HepG2 (cell line): ENCODE results near the gene CNTD1. TPM values are rescaled to one million over a fixed set of nuclear protein-coding genes. Genes with fewer than 3 reads are reported as not detected.
A peak's percentile ranks its signal among the peaks of the same experiment; 100 is the strongest.

Source experiments
- CREB1 ChIP-seq, 2 experiments: fragments of 450-650 bp in 1 of 2; IDR thresholded peaks; 2 replicates each; pipeline ENCODE4 v1.6.1; 2016 to 2017; ENCODE audit warnings: control low read depth in 1 of 2, mild to moderate bottlenecking in 1 of 2, missing compliant biosample characterization in 1 of 2, missing genetic modification characterization in 1 of 2
- CREM ChIP-seq, 2 experiments: sonication (generic) in 1 of 2; formaldehyde crosslinking in 1 of 2; IDR thresholded peaks; 2 replicates each; pipeline versions ENCODE4 v1.4.0 to v1.6.1; 2016 to 2020; ENCODE audit warnings: antibody characterized with exemption in 1 of 2, mild to moderate bottlenecking in 1 of 2, missing genetic modification reagents in 1 of 2
- ESRRA ChIP-seq: sonication (generic); formaldehyde crosslinking; IDR thresholded peaks from 2 replicates; pipeline ENCODE4 v1.5.1; 2020; ENCODE audit warnings: mild to moderate bottlenecking, low read depth, missing genetic modification reagents
- HNRNPLL ChIP-seq: fragments of 200-400 bp; formaldehyde crosslinking; IDR thresholded peaks from 2 replicates; pipeline ENCODE4 v1.6.1; 2017; ENCODE audit warnings: mild to moderate bottlenecking, low read depth, low read length; ENCODE audit not compliant: poor library complexity, severe bottlenecking
- RXRB ChIP-seq: IDR thresholded peaks from 2 replicates; pipeline ENCODE4 v1.6.1; 2016; ENCODE audit warnings: borderline replicate concordance, missing genetic modification reagents, missing compliant biosample characterization
- SP140L ChIP-seq: sonication (generic); formaldehyde crosslinking; IDR thresholded peaks from 2 replicates; pipeline ENCODE4 v1.4.0; 2020; ENCODE audit warnings: missing genetic modification reagents, borderline replicate concordance
- ZNF333 ChIP-seq: sonication (generic); formaldehyde crosslinking; IDR thresholded peaks from 2 replicates; pipeline ENCODE4 v1.4.0; 2020; ENCODE audit warnings: mild to moderate bottlenecking, missing genetic modification reagents, borderline replicate concordance
- ZNF367 ChIP-seq: sonication (generic); formaldehyde crosslinking; IDR thresholded peaks from 2 replicates; pipeline ENCODE4 v1.4.0; 2020; ENCODE audit warnings: missing genetic modification reagents, borderline replicate concordance
- ZNF724P ChIP-seq: sonication (generic); formaldehyde crosslinking; IDR thresholded peaks from 2 replicates; pipeline ENCODE4 v1.8.0; 2022; ENCODE audit warnings: missing genetic modification reagents, borderline replicate concordance
- ZNF816 ChIP-seq: sonication (generic); formaldehyde crosslinking; IDR thresholded peaks from 2 replicates; pipeline ENCODE4 v1.8.0; 2022; ENCODE audit warnings: missing genetic modification reagents, mild to moderate bottlenecking, borderline replicate concordance
- polyA plus RNA-seq, 8 experiments: library from polyadenylated mRNA; depleted of rRNA in 3 of 8; stranded (reverse) in 7 of 8; unstranded in 1 of 8; fragments of >200 nt; fragmentation: Illumina TruSeq in 4 of 8; extraction: Trizol in 4 of 8; gene quantifications; 2 replicates each; pipeline versions ENCODE4 v1.2.1 to v1.2.3, GENCODE V29; 2011 to 2016; ENCODE audit warnings: low read depth in 4 of 8, missing spikeins in 1 of 8, mixed read lengths in 1 of 8; ENCODE audit not compliant: insufficient read depth in 1 of 8
- total RNA-seq, 5 experiments: library from RNA; depleted of rRNA; stranded (reverse); fragments of >200 nt; fragmentation: Illumina TruSeq; extraction: Trizol; gene quantifications; 2 replicates each; pipeline ENCODE4 v1.2.3, GENCODE V29; 2016; ENCODE audit warnings: low read depth in 1 of 5
- TF ChIP-seq, protein P1 (sequence below): sonication (generic); formaldehyde crosslinking; IDR thresholded peaks from 2 replicates; pipeline ENCODE4 v1.4.0; 2020; ENCODE audit warnings: missing genetic modification reagents
- TF ChIP-seq, protein P2 (sequence below), 2 experiments: sonication (generic) in 1 of 2; formaldehyde crosslinking in 1 of 2; IDR thresholded peaks; 2 replicates each; pipeline versions ENCODE4 v1.4.0 to v1.6.1; 2016 to 2020; ENCODE audit warnings: borderline replicate concordance in 1 of 2, low read depth in 1 of 2, mild to moderate bottlenecking in 1 of 2, missing genetic modification reagents in 1 of 2
- TF ChIP-seq, protein P3 (sequence below): sonication (generic); formaldehyde crosslinking; IDR thresholded peaks from 2 replicates; pipeline ENCODE4 v1.4.0; 2020; ENCODE audit warnings: low read depth, missing genetic modification reagents
- TF ChIP-seq, protein P4 (sequence below): sonication (generic); formaldehyde crosslinking; IDR thresholded peaks from 2 replicates; pipeline ENCODE4 v1.4.0; 2020; ENCODE audit warnings: mild to moderate bottlenecking, low read depth, missing genetic modification reagents

Gene CNTD1
- total and polyA plus RNA-seq, 2 of the 13 experiments (the other 11 are each of a cell fraction or from before 2014, with no cell fraction given) = 0.11 to 0.15 TPM

DNA sequence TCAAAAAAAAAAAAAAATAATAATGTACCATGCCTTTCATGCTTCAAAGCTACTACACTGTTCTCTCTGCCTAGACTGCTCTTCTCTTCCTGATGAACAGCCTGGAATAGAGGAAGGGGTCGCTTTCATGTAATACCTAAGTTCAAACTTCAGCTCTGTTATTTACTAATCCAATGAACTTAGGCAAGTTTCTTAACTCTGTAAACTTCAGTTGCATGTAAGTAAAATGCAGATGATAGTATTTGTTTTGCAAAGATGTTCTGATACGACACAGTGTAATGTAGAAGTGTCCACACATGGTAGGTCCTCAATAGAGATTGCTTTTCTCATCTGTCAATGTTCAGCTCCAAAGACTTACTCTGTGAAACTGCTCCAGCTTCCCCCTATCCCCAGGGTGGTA lies 6.7 kb upstream of the CNTD1 start (continued):
- TF ChIP-seq, protein P1, sequence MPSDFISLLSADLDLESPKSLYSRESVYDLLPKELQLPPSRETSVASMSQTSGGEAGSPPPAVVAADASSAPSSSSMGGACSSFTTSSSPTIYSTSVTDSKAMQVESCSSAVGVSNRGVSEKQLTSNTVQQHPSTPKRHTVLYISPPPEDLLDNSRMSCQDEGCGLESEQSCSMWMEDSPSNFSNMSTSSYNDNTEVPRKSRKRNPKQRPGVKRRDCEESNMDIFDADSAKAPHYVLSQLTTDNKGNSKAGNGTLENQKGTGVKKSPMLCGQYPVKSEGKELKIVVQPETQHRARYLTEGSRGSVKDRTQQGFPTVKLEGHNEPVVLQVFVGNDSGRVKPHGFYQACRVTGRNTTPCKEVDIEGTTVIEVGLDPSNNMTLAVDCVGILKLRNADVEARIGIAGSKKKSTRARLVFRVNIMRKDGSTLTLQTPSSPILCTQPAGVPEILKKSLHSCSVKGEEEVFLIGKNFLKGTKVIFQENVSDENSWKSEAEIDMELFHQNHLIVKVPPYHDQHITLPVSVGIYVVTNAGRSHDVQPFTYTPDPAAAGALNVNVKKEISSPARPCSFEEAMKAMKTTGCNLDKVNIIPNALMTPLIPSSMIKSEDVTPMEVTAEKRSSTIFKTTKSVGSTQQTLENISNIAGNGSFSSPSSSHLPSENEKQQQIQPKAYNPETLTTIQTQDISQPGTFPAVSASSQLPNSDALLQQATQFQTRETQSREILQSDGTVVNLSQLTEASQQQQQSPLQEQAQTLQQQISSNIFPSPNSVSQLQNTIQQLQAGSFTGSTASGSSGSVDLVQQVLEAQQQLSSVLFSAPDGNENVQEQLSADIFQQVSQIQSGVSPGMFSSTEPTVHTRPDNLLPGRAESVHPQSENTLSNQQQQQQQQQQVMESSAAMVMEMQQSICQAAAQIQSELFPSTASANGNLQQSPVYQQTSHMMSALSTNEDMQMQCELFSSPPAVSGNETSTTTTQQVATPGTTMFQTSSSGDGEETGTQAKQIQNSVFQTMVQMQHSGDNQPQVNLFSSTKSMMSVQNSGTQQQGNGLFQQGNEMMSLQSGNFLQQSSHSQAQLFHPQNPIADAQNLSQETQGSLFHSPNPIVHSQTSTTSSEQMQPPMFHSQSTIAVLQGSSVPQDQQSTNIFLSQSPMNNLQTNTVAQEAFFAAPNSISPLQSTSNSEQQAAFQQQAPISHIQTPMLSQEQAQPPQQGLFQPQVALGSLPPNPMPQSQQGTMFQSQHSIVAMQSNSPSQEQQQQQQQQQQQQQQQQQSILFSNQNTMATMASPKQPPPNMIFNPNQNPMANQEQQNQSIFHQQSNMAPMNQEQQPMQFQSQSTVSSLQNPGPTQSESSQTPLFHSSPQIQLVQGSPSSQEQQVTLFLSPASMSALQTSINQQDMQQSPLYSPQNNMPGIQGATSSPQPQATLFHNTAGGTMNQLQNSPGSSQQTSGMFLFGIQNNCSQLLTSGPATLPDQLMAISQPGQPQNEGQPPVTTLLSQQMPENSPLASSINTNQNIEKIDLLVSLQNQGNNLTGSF (CRISPR knock-in tag) = no peak
- TF ChIP-seq, protein P2, sequence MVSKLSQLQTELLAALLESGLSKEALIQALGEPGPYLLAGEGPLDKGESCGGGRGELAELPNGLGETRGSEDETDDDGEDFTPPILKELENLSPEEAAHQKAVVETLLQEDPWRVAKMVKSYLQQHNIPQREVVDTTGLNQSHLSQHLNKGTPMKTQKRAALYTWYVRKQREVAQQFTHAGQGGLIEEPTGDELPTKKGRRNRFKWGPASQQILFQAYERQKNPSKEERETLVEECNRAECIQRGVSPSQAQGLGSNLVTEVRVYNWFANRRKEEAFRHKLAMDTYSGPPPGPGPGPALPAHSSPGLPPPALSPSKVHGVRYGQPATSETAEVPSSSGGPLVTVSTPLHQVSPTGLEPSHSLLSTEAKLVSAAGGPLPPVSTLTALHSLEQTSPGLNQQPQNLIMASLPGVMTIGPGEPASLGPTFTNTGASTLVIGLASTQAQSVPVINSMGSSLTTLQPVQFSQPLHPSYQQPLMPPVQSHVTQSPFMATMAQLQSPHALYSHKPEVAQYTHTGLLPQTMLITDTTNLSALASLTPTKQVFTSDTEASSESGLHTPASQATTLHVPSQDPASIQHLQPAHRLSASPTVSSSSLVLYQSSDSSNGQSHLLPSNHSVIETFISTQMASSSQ (IDR thresholded peaks at IDR 0.05; ENCODE audit: low read depth) = 0 out of 2 replicates have a peak, but pooled peaks have one; percentile 20
- TF ChIP-seq, protein P2 (CRISPR knock-in tag; IDR thresholded peaks at IDR 0.05; ENCODE audit: borderline replicate concordance) = no peak
- TF ChIP-seq CREM (IDR thresholded peaks at IDR 0.05) (peak; percentile 60; the same call in 1 of the 2 replicates), CREM (CRISPR knock-in tag; IDR thresholded peaks at IDR 0.05) (no peak), ZNF367 (no peak), ZNF724P (CRISPR knock-in tag) (no peak), HNRNPLL (no peak), CREB1 (IDR thresholded peaks at IDR 0.05) (no peak), CREB1 (CRISPR knock-in tag; IDR thresholded peaks at IDR 0.05) (peak; percentile 43), ESRRA (no peak), ZNF333 (CRISPR knock-in tag) (no peak), RXRB (CRISPR knock-in tag) (peak; percentile 58; the same call in 1 of the 2 replicates), ZNF816 (CRISPR knock-in tag) (peak; percentile 45; the same call in 1 of the 2 replicates), SP140L (CRISPR knock-in tag) (no peak)
- TF ChIP-seq, protein P3, sequence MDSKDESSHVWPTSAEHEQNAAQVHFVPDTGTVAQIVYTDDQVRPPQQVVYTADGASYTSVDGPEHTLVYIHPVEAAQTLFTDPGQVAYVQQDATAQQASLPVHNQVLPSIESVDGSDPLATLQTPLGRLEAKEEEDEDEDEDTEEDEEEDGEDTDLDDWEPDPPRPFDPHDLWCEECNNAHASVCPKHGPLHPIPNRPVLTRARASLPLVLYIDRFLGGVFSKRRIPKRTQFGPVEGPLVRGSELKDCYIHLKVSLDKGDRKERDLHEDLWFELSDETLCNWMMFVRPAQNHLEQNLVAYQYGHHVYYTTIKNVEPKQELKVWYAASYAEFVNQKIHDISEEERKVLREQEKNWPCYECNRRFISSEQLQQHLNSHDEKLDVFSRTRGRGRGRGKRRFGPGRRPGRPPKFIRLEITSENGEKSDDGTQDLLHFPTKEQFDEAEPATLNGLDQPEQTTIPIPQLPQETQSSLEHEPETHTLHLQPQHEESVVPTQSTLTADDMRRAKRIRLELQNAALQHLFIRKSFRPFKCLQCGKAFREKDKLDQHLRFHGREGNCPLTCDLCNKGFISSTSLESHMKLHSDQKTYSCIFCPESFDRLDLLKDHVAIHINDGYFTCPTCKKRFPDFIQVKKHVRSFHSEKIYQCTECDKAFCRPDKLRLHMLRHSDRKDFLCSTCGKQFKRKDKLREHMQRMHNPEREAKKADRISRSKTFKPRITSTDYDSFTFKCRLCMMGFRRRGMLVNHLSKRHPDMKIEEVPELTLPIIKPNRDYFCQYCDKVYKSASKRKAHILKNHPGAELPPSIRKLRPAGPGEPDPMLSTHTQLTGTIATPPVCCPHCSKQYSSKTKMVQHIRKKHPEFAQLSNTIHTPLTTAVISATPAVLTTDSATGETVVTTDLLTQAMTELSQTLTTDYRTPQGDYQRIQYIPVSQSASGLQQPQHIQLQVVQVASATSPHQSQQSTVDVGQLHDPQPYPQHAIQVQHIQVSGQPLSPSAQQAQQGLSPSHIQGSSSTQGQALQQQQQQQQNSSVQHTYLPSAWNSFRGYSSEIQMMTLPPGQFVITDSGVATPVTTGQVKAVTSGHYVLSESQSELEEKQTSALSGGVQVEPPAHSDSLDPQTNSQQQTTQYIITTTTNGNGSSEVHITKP (CRISPR knock-in tag) = no peak
- TF ChIP-seq, protein P4, sequence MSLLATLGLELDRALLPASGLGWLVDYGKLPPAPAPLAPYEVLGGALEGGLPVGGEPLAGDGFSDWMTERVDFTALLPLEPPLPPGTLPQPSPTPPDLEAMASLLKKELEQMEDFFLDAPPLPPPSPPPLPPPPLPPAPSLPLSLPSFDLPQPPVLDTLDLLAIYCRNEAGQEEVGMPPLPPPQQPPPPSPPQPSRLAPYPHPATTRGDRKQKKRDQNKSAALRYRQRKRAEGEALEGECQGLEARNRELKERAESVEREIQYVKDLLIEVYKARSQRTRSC (CRISPR knock-in tag) = no peak
